Activated naive CD8-positive, alpha-beta T cell treated with anti-CD3 and anti-CD28 coated beads for 36 hours (primary cell): Measurements from ENCODE around the gene IFIT1. TPM values are rescaled to one million over a fixed set of nuclear protein-coding genes. Genes with fewer than 3 reads are reported as not detected.
"Not testable (repeated sequence)": the region's sequence is repeated elsewhere in the genome, so short reads cannot be mapped to it uniquely, and the experiment has no call there.

Experiments
- DNase-seq: peaks from one replicate; pipeline ENCODE4 v3.0.0; 2021
- H3K27ac Mint-ChIP-seq: one replicate; pipeline ENCODE4 v1.8.0; 2022; ENCODE audit warnings: mild to moderate bottlenecking, moderate library complexity, mixed read lengths
- H3K27me3 Mint-ChIP-seq: one replicate; pipeline ENCODE4 v1.8.0; 2022; ENCODE audit warnings: mild to moderate bottlenecking, mixed read lengths
- H3K36me3 Mint-ChIP-seq: one replicate; pipeline ENCODE4 v1.8.0; 2021; ENCODE audit warnings: mild to moderate bottlenecking, mixed read lengths
- H3K4me1 Mint-ChIP-seq: one replicate; pipeline ENCODE4 v1.8.0; 2021; ENCODE audit warnings: mixed read lengths
- H3K4me3 Mint-ChIP-seq: one replicate; pipeline ENCODE4 v1.8.0; 2022; ENCODE audit warnings: mild to moderate bottlenecking, moderate library complexity, mixed read lengths
- H3K9me3 Mint-ChIP-seq: one replicate; pipeline ENCODE4 v1.8.0; 2022; ENCODE audit warnings: mixed read lengths
- total RNA-seq, 2 experiments: library from RNA; stranded (reverse); gene quantifications; one replicate each; pipeline ENCODE4 v1.2.3, GENCODE V29; 2021

Gene IFIT1
- 1 to 10 TPM; 7.2 to 9.1 TPM for total RNA-seq

- peaks cover 24% of the 10 kb centered on the region for H3K4me1 Mint-ChIP-seq
- no peaks in the 10 kb centered on the region for H3K27me3 Mint-ChIP-seq
- peak within 1 kb of the TSS; percentile 82 for H3K4me3 Mint-ChIP-seq
- H3K36me3 Mint-ChIP-seq = no peaks in the 10 kb centered on the region
- peak; percentile 53 for DNase-seq
- peak within 1 kb of the TSS; percentile 91 for H3K27ac Mint-ChIP-seq
- H3K9me3 Mint-ChIP-seq = no peaks in the 10 kb centered on the region
Measured at GRCh38 chr10:89391907-89392756, at the start of gene IFIT1. Gene IFIT1 (plus strand): TSS chr10:89392623. CDS start chr10:89392713, 90 bp downstream.

- Mint-ChIP-seq H3K4me3 (no peak overlapping the region), H3K27ac (no peak overlapping the region), H3K9me3 (no peaks in the 10 kb centered on the region), H3K36me3 (peaks cover 13% of the 10 kb centered on the region), H3K4me1 (peaks cover 10% of the 10 kb centered on the region), H3K27me3 (peaks cover 63% of the 10 kb centered on the region)
- DNase-seq = no peak
Measured at GRCh38 chr10:89343089-89343767, 49.2 kb upstream of the IFIT1 start.

GRCh38 chr10:89344156-89344555 is 48.3 kb upstream of the IFIT1 start:
- Mint-ChIP-seq H3K4me3 (no peak overlapping the region), H3K36me3 (peaks cover 6% of the 10 kb centered on the region), H3K4me1 (peaks cover 10% of the 10 kb centered on the region), H3K27me3 (peaks cover 54% of the 10 kb centered on the region), H3K27ac (no peak overlapping the region), H3K9me3 (no peaks in the 10 kb centered on the region)
- DNase-seq = no peak

- no peak overlapping the region for H3K4me3 Mint-ChIP-seq
- no peak for DNase-seq
- no peaks in the 10 kb centered on the region for H3K9me3 Mint-ChIP-seq
- peaks cover 50% of the 10 kb centered on the region for H3K27me3 Mint-ChIP-seq
- peaks cover 11% of the 10 kb centered on the region for H3K4me1 Mint-ChIP-seq
- no peak overlapping the region for H3K27ac Mint-ChIP-seq
- peaks cover 1% of the 10 kb centered on the region for H3K36me3 Mint-ChIP-seq
Measured at GRCh38 chr10:89345367-89346000, 46.9 kb upstream of the IFIT1 start.

GRCh38 chr10:89346405-89347254 is 45.8 kb upstream of the IFIT1 start:
- Mint-ChIP-seq H3K9me3 (no peaks in the 10 kb centered on the region), H3K4me1 (peaks cover 22% of the 10 kb centered on the region), H3K4me3 (no peak overlapping the region), H3K27me3 (peaks cover 43% of the 10 kb centered on the region), H3K36me3 (peaks cover 1% of the 10 kb centered on the region), H3K27ac (no peak overlapping the region)
- no peak for DNase-seq

- peaks cover 1% of the 10 kb centered on the region for H3K36me3 Mint-ChIP-seq
- H3K27me3 Mint-ChIP-seq = peaks cover 35% of the 10 kb centered on the region
- no peaks in the 10 kb centered on the region for H3K9me3 Mint-ChIP-seq
- no peak overlapping the region for H3K4me3 Mint-ChIP-seq
- H3K4me1 Mint-ChIP-seq = peaks cover 30% of the 10 kb centered on the region
- H3K27ac Mint-ChIP-seq = no peak overlapping the region
- no peak for DNase-seq
Measured at GRCh38 chr10:89347701-89348457, 44.5 kb upstream of the IFIT1 start.

GRCh38 chr10:89348481-89348880 is 43.9 kb upstream of the IFIT1 start:
- Mint-ChIP-seq H3K27ac (no peak overlapping the region), H3K4me1 (peaks cover 30% of the 10 kb centered on the region), H3K27me3 (peaks cover 32% of the 10 kb centered on the region), H3K9me3 (no peaks in the 10 kb centered on the region), H3K4me3 (no peak overlapping the region), H3K36me3 (peaks cover 3% of the 10 kb centered on the region)
- no peak for DNase-seq

- no peak for DNase-seq
- H3K4me3 Mint-ChIP-seq = no peak overlapping the region
- peaks cover 2% of the 10 kb centered on the region for H3K9me3 Mint-ChIP-seq
- peaks cover 30% of the 10 kb centered on the region for H3K4me1 Mint-ChIP-seq
- H3K27ac Mint-ChIP-seq = no peak overlapping the region
- peaks cover 32% of the 10 kb centered on the region for H3K27me3 Mint-ChIP-seq
- peaks cover 5% of the 10 kb centered on the region for H3K36me3 Mint-ChIP-seq
Measured at GRCh38 chr10:89348975-89349374, 43.4 kb upstream of the IFIT1 start.

GRCh38 chr10:89350631-89351315 is 41.6 kb upstream of the IFIT1 start:
- H3K27me3 Mint-ChIP-seq = peaks cover 23% of the 10 kb centered on the region
- DNase-seq, H3K36me3 Mint-ChIP-seq, H3K9me3 Mint-ChIP-seq, H3K27ac Mint-ChIP-seq, H3K4me3 Mint-ChIP-seq: not testable (repeated sequence)
- peaks cover 30% of the 10 kb centered on the region for H3K4me1 Mint-ChIP-seq

- no peak overlapping the region for H3K27ac Mint-ChIP-seq
- peaks cover 20% of the 10 kb centered on the region for H3K27me3 Mint-ChIP-seq
- H3K9me3 Mint-ChIP-seq = peaks cover 5% of the 10 kb centered on the region
Measured at GRCh38 chr10:89351412-89351779, 41.0 kb upstream of the IFIT1 start.

GRCh38 chr10:89351780-89352597 is 40.4 kb upstream of the IFIT1 start:
- H3K36me3 Mint-ChIP-seq = peaks cover 7% of the 10 kb centered on the region
- no peak overlapping the region for H3K4me3 Mint-ChIP-seq
- peaks cover 27% of the 10 kb centered on the region for H3K4me1 Mint-ChIP-seq
- no peak overlapping the region for H3K27ac Mint-ChIP-seq
- peaks cover 5% of the 10 kb centered on the region for H3K9me3 Mint-ChIP-seq
- H3K27me3 Mint-ChIP-seq = peaks cover 17% of the 10 kb centered on the region
- DNase-seq = no peak

More at GRCh38 chr10:89351412-89351779, 41.0 kb upstream of the IFIT1 start:
- Mint-ChIP-seq H3K4me1 (peaks cover 30% of the 10 kb centered on the region), H3K36me3 (peaks cover 7% of the 10 kb centered on the region), H3K4me3 (no peak overlapping the region)
- no peak for DNase-seq

- H3K9me3 Mint-ChIP-seq = peaks cover 5% of the 10 kb centered on the region
- no peak overlapping the region for H3K4me3 Mint-ChIP-seq
- H3K36me3 Mint-ChIP-seq = peaks cover 7% of the 10 kb centered on the region
- peaks cover 25% of the 10 kb centered on the region for H3K4me1 Mint-ChIP-seq
- H3K27ac Mint-ChIP-seq = no peak overlapping the region
- H3K27me3 Mint-ChIP-seq = peaks cover 17% of the 10 kb centered on the region
- DNase-seq = no peak
Measured at GRCh38 chr10:89352802-89353201, 39.6 kb upstream of the IFIT1 start.

- DNase-seq = no peak
- H3K27me3 Mint-ChIP-seq = peaks cover 13% of the 10 kb centered on the region
- H3K27ac Mint-ChIP-seq = no peak overlapping the region
- H3K4me1 Mint-ChIP-seq = peaks cover 19% of the 10 kb centered on the region
- no peak overlapping the region for H3K4me3 Mint-ChIP-seq
- H3K9me3 Mint-ChIP-seq = peaks cover 5% of the 10 kb centered on the region
- H3K36me3 Mint-ChIP-seq = peaks cover 6% of the 10 kb centered on the region
Measured at GRCh38 chr10:89355394-89355931, 37.0 kb upstream of the IFIT1 start.
